ENCODE results near the gene CADPS2. TPM values are rescaled to one million over a fixed set of nuclear protein-coding genes. Genes with fewer than 3 reads are reported as not detected.

The CADPS2 gene
- total and polyA plus RNA-seq, 4 donors = 5.6 to 41.1 (median 11.0) TPM

DNA sequence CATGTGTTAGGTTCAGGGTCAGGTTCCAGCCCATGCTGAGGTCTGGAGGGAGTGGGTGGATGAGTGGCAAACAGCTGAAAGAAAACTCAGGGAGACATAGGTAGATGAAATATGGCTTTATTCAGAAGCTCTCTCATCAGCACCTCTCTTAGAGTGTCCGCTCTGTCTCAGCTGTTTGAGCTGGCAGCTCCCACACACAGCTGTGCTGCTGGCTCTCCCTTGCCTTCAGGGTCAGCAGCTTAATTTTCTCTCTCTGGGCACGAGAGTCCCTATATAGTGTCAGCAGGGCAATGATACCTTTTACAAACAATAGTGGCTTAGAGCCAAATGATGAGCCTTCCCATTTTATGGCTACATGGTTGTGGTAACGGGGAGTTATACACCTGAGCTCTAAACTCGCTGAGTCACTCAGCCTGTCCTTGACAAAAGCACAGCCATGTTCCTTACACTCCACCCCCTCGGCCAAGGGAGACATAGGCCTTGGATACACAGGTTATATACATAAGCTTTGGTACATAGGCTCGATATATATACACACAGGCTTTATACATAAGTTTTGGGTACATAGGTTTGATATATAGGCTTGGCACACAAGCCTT is 197.8 kb downstream of the CADPS2 start:
- H3K4me1 ChIP-seq (ENCODE audit: control insufficient read depth in 4 of 4, insufficient read depth in 4 of 4, low read length in 3 of 4) = peaks cover 0 to 3% (median 0%) of the 10 kb centered on the region in 4 donors
- H3K27ac ChIP-seq (ENCODE audit: low read depth in 1 of 2, low read length in 2 of 2) = no peak overlapping the region
- no peaks in the 10 kb centered on the region for H3K9me3 ChIP-seq (ENCODE audit: control insufficient read depth in 4 of 4, low read length in 3 of 4)
- H3K36me3 ChIP-seq (ENCODE audit: control insufficient read depth in 4 of 4, insufficient read depth in 3 of 4, low read depth in 1 of 4, low read length in 3 of 4) = no peaks in the 10 kb centered on the region
- no peak overlapping the region for H3K9ac ChIP-seq (ENCODE audit: low read depth in 1 of 2, low read length in 2 of 2)
- DNase-seq (ENCODE audit: low spot score) = no peak
- no peaks in the 10 kb centered on the region for H3K27me3 ChIP-seq (ENCODE audit: control insufficient read depth in 4 of 4, insufficient read depth in 4 of 4, low read length in 3 of 4)
- 86% methylated on average over 6 of the region's 6 CpGs for WGBS
- no peak for TF ChIP-seq EGR1 (IDR thresholded peaks at IDR 0.05; ENCODE audit: low read depth in 2 of 2)
- no peak for TF ChIP-seq SP1 (IDR thresholded peaks at IDR 0.05)
- TF ChIP-seq REST (IDR thresholded peaks at IDR 0.05) = no peak
- TF ChIP-seq GABPA (IDR thresholded peaks at IDR 0.05 in 1 of 2, conservative IDR thresholded peaks at IDR 0.05 in 1 of 2) = no peak
- TF ChIP-seq FOXA2 (IDR thresholded peaks at IDR 0.05) = no peak
- TF ChIP-seq ATF3 (IDR thresholded peaks at IDR 0.05) = no peak
- TF ChIP-seq TAF1 (conservative IDR thresholded peaks at IDR 0.05) = no peak
- no peak for TF ChIP-seq HNF4G (IDR thresholded peaks at IDR 0.05)
- no peak for TF ChIP-seq YY1 (IDR thresholded peaks at IDR 0.05)
- no peak for TF ChIP-seq FOXA1 (IDR thresholded peaks at IDR 0.05)
- no peak for TF ChIP-seq ZBTB33 (IDR thresholded peaks at IDR 0.05)
- TF ChIP-seq NR2F2 (IDR thresholded peaks at IDR 0.05) = no peak
- TF ChIP-seq RAD21 (IDR thresholded peaks at IDR 0.05) = no peak
- no peak overlapping the region for H3K4me3 ChIP-seq (ENCODE audit: low read depth in 1 of 3, low read length in 3 of 3)

- 83% methylated on average over 10 of the region's 10 CpGs for WGBS
- no peaks in the 10 kb centered on the region for H3K36me3 ChIP-seq (ENCODE audit: control insufficient read depth in 4 of 4, insufficient read depth in 3 of 4, low read depth in 1 of 4, low read length in 3 of 4)
- TF ChIP-seq FOXA1 (IDR thresholded peaks at IDR 0.05) = no peak
- no peak for TF ChIP-seq RXRA (IDR thresholded peaks at IDR 0.05)
- no peak for TF ChIP-seq JUND (IDR thresholded peaks at IDR 0.05)
- TF ChIP-seq GABPA (IDR thresholded peaks at IDR 0.05 in 1 of 2, conservative IDR thresholded peaks at IDR 0.05 in 1 of 2) = no peak
- TF ChIP-seq CTCF (IDR thresholded peaks at IDR 0.05; ENCODE audit: low read depth, low read length, missing input control) = no peak
- peaks cover 0 to 3% (median 0%) of the 10 kb centered on the region in 4 donors for H3K4me1 ChIP-seq (ENCODE audit: control insufficient read depth in 4 of 4, insufficient read depth in 4 of 4, low read length in 3 of 4)
- H3K27me3 ChIP-seq (ENCODE audit: control insufficient read depth in 4 of 4, insufficient read depth in 4 of 4, low read length in 3 of 4) = no peaks in the 10 kb centered on the region
- no peaks in the 10 kb centered on the region for H3K9me3 ChIP-seq (ENCODE audit: control insufficient read depth in 4 of 4, low read length in 3 of 4)
- H3K4me3 ChIP-seq (ENCODE audit: low read depth in 1 of 3, low read length in 3 of 3) = no peak overlapping the region
- DNase-seq (ENCODE audit: low spot score) = no peak
- no peak overlapping the region for H3K9ac ChIP-seq (ENCODE audit: low read depth in 1 of 2, low read length in 2 of 2)
- H3K27ac ChIP-seq (ENCODE audit: low read depth in 1 of 2, low read length in 2 of 2) = no peak overlapping the region
Observed at GRCh38 chr7:122686360-122686878, 199.8 kb downstream of the CADPS2 start.

Data from liver (tissue), 9 donors.